SH-SY5Y (cell line): ENCODE results near the gene IL1RL1.

Experiments
- GATA2 ChIP-seq: IDR thresholded peaks from 2 replicates; pipeline ENCODE4 v1.6.1; 2011; ENCODE audit warnings: mild to moderate bottlenecking, low read depth, low read length
- GATA3 ChIP-seq: IDR thresholded peaks from 2 replicates; pipeline ENCODE4 v1.6.1; 2011; ENCODE audit warnings: low read depth, mild to moderate bottlenecking, low read length, moderate library complexity

IL1RL1 gene

GRCh38 chr2:102396012-102396411 lies 84.6 kb downstream of the IL1RL1 start:
- no peak for TF ChIP-seq GATA2
- TF ChIP-seq GATA3 = no peak

- no peak for TF ChIP-seq GATA3
- no peak for TF ChIP-seq GATA2
Measured at GRCh38 chr2:102397209-102397608, 85.8 kb downstream of the IL1RL1 start.

GRCh38 chr2:102399499-102400141 lies 88.3 kb downstream of the IL1RL1 start:
- TF ChIP-seq GATA3 (no peak), GATA2 (no peak)

GRCh38 chr2:102401456-102401855 lies 90.1 kb downstream of the IL1RL1 start:
- TF ChIP-seq GATA2 (no peak), GATA3 (no peak)
